ENCODE measurements around the gene TMIGD2. TPM values are rescaled to one million over a fixed set of nuclear protein-coding genes. Genes with fewer than 3 reads are reported as not detected.

The TMIGD2 gene
- total and polyA plus RNA-seq, 4 donors, result 0.16 to 0.94 (median 0.48) TPM

DNA sequence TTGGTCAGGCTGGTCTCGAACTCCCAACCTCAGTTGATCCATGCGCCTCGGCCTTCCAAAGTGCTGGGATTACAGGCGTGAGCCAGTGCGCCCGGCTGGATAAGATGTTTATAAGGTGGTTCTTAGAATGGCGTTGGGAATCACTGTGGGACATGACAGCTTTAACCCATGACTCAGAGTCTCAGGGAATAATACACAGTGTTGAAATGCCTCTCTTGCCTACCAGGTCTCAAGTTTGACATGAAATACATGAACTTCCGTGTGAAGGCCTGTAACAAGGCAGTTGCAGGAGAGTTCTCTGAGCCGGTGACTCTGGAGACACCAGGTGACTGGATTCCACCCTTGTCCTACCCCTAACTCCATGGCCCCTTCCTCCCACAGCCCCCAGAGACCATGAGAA lies 14.8 kb upstream of the TMIGD2 start:
- Histone ChIP-seq H3K36me3 (ENCODE audit: control insufficient read depth in 4 of 4, insufficient read depth in 3 of 4, low read depth in 1 of 4, low read length in 3 of 4) (no peaks in the 10 kb centered on the region), H3K4me3 (ENCODE audit: low read depth in 1 of 3, low read length in 3 of 3) (no peak overlapping the region), H3K4me1 (ENCODE audit: control insufficient read depth in 4 of 4, insufficient read depth in 4 of 4, low read length in 3 of 4) (peaks cover 0 to 5% (median 5%) of the 10 kb centered on the region in 4 donors), H3K27me3 (ENCODE audit: control insufficient read depth in 4 of 4, insufficient read depth in 4 of 4, low read length in 3 of 4) (no peaks in the 10 kb centered on the region), H3K9me3 (ENCODE audit: control insufficient read depth in 4 of 4, low read length in 3 of 4) (peaks cover 0 to 3% (median 0%) of the 10 kb centered on the region in 4 donors), H3K27ac (ENCODE audit: low read depth in 1 of 2, low read length in 2 of 2) (no peak overlapping the region), H3K9ac (ENCODE audit: low read depth in 1 of 2, low read length in 2 of 2) (no peak overlapping the region)
- WGBS, result 92% methylated on average over 9 of the region's 9 CpGs
- no peak for DNase-seq (ENCODE audit: low spot score)
- TF ChIP-seq RXRA (IDR thresholded peaks at IDR 0.05), result no peak
- TF ChIP-seq, protein P1, sequence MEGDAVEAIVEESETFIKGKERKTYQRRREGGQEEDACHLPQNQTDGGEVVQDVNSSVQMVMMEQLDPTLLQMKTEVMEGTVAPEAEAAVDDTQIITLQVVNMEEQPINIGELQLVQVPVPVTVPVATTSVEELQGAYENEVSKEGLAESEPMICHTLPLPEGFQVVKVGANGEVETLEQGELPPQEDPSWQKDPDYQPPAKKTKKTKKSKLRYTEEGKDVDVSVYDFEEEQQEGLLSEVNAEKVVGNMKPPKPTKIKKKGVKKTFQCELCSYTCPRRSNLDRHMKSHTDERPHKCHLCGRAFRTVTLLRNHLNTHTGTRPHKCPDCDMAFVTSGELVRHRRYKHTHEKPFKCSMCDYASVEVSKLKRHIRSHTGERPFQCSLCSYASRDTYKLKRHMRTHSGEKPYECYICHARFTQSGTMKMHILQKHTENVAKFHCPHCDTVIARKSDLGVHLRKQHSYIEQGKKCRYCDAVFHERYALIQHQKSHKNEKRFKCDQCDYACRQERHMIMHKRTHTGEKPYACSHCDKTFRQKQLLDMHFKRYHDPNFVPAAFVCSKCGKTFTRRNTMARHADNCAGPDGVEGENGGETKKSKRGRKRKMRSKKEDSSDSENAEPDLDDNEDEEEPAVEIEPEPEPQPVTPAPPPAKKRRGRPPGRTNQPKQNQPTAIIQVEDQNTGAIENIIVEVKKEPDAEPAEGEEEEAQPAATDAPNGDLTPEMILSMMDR (IDR thresholded peaks at IDR 0.05; ENCODE audit: low read depth, low read length, missing input control), result no peak

DNA sequence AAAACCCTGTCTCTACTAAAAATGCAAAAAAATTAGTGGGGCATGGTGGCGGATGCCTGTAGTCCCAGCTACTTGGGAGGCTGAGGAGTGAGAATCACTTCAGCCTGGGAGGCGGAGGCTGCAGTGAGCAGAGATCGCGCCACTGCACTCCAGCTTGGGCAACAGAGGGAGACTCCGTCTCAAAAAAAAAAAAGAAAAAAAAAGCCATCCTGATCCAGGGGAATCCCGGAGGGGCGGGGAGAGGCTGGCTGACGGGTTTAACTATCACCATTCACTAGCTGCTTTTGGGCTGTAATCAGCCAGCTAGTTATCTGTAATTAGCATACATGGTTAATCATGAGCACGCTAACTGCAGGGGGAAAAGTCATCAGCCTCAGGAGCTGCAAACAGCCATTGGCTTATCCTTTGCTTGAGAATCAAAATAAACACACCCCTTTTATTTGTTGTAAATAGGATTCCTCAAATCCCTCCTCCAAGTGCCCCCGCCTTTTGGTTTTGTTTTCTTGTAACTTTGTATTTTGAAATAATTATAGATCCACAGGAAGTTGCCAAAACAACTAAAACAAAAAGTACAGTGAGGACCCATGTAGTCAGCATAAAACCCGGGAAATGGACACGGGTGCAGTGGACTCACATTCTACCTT lies 11.8 kb upstream of the TMIGD2 start:
- peaks cover 0 to 5% (median 5%) of the 10 kb centered on the region in 4 donors for H3K4me1 ChIP-seq (ENCODE audit: control insufficient read depth in 4 of 4, insufficient read depth in 4 of 4, low read length in 3 of 4)
- H3K36me3 ChIP-seq (ENCODE audit: control insufficient read depth in 4 of 4, insufficient read depth in 3 of 4, low read depth in 1 of 4, low read length in 3 of 4), result no peaks in the 10 kb centered on the region
- peak overlapping the region in 1 of 2 donors; percentile 47 for H3K9ac ChIP-seq (ENCODE audit: low read depth in 1 of 2, low read length in 2 of 2)
- H3K4me3 ChIP-seq (ENCODE audit: low read depth in 1 of 3, low read length in 3 of 3), result peak overlapping the region in 2 of 3 donors; percentile 30 to 43
- 16% methylated on average over 12 of the region's 12 CpGs for WGBS
- H3K27ac ChIP-seq (ENCODE audit: low read depth in 1 of 2, low read length in 2 of 2), result peak overlapping the region in 1 of 2 donors; percentile 31
- no peaks in the 10 kb centered on the region for H3K9me3 ChIP-seq (ENCODE audit: control insufficient read depth in 4 of 4, low read length in 3 of 4)
- TF ChIP-seq RAD21 (IDR thresholded peaks at IDR 0.05), result peak; percentile 6 to 18
- TF ChIP-seq, protein P2, sequence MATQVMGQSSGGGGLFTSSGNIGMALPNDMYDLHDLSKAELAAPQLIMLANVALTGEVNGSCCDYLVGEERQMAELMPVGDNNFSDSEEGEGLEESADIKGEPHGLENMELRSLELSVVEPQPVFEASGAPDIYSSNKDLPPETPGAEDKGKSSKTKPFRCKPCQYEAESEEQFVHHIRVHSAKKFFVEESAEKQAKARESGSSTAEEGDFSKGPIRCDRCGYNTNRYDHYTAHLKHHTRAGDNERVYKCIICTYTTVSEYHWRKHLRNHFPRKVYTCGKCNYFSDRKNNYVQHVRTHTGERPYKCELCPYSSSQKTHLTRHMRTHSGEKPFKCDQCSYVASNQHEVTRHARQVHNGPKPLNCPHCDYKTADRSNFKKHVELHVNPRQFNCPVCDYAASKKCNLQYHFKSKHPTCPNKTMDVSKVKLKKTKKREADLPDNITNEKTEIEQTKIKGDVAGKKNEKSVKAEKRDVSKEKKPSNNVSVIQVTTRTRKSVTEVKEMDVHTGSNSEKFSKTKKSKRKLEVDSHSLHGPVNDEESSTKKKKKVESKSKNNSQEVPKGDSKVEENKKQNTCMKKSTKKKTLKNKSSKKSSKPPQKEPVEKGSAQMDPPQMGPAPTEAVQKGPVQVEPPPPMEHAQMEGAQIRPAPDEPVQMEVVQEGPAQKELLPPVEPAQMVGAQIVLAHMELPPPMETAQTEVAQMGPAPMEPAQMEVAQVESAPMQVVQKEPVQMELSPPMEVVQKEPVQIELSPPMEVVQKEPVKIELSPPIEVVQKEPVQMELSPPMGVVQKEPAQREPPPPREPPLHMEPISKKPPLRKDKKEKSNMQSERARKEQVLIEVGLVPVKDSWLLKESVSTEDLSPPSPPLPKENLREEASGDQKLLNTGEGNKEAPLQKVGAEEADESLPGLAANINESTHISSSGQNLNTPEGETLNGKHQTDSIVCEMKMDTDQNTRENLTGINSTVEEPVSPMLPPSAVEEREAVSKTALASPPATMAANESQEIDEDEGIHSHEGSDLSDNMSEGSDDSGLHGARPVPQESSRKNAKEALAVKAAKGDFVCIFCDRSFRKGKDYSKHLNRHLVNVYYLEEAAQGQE (IDR thresholded peaks at IDR 0.05), result no peak
- H3K27me3 ChIP-seq (ENCODE audit: control insufficient read depth in 4 of 4, insufficient read depth in 4 of 4, low read length in 3 of 4), result no peaks in the 10 kb centered on the region
- DNase-seq (ENCODE audit: low spot score), result no peak

DNA sequence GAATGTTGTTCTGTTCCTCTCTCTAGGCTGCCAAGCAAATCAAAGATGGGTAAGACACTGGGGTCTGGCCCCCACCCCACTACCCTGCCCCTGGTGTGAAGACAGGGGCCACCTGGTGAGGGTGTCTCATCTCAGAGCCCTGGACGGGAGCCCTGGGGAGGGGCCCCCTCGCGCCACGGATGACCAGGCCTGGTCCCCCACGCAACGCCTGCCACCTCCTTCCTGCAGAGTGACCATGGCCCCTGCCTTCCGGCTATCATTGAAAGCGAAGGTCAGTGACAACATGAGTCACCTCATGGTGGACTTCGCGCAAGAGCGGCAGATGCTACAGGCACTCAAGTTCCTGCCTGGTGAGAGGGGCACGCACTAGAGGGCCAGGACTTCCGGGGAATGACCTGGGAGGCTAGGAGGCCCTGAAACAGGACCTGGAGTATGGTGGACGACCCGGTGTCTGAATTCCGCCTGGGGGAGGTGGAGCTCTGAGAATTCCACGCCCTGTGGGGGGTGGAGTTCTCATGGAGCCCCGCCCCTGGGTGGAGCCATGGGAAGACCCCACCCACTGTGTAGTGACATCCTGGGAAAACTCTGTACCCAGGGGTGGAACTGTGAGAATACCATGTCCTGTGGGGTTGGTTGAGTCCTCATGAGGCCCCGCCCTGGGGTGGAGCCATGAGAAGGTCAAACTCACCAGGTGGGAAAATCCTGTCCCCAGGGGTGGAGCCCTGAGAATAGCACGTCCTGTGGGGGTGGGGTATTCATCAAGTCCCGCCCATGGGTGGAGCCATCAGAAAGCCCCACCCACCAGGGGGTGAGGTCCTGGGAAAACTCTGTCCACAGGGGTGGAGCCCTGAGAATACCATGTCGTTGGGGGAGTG lies 8.3 kb upstream of the TMIGD2 start:
- Histone ChIP-seq H3K4me1 (ENCODE audit: control insufficient read depth in 4 of 4, insufficient read depth in 4 of 4, low read length in 3 of 4) (peaks cover 0 to 5% (median 5%) of the 10 kb centered on the region in 4 donors), H3K4me3 (ENCODE audit: low read depth in 1 of 3, low read length in 3 of 3) (no peak overlapping the region), H3K9me3 (ENCODE audit: control insufficient read depth in 4 of 4, low read length in 3 of 4) (no peaks in the 10 kb centered on the region), H3K9ac (ENCODE audit: low read depth in 1 of 2, low read length in 2 of 2) (no peak overlapping the region), H3K27me3 (ENCODE audit: control insufficient read depth in 4 of 4, insufficient read depth in 4 of 4, low read length in 3 of 4) (no peaks in the 10 kb centered on the region), H3K27ac (ENCODE audit: low read depth in 1 of 2, low read length in 2 of 2) (no peak overlapping the region), H3K36me3 (ENCODE audit: control insufficient read depth in 4 of 4, insufficient read depth in 3 of 4, low read depth in 1 of 4, low read length in 3 of 4) (no peaks in the 10 kb centered on the region)
- TF ChIP-seq RAD21 (IDR thresholded peaks at IDR 0.05) (no peak), GABPA (IDR thresholded peaks at IDR 0.05 in 1 of 2, conservative IDR thresholded peaks at IDR 0.05 in 1 of 2) (no peak), TAF1 (conservative IDR thresholded peaks at IDR 0.05) (no peak), EGR1 (IDR thresholded peaks at IDR 0.05; ENCODE audit: low read depth in 2 of 2) (no peak), HNF4A (conservative IDR thresholded peaks at IDR 0.05) (no peak), YY1 (IDR thresholded peaks at IDR 0.05) (no peak), FOXA2 (IDR thresholded peaks at IDR 0.05) (no peak)
- TF ChIP-seq, protein P3, sequence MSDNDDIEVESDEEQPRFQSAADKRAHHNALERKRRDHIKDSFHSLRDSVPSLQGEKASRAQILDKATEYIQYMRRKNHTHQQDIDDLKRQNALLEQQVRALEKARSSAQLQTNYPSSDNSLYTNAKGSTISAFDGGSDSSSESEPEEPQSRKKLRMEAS (IDR thresholded peaks at IDR 0.05), result no peak
- TF ChIP-seq, protein P4, sequence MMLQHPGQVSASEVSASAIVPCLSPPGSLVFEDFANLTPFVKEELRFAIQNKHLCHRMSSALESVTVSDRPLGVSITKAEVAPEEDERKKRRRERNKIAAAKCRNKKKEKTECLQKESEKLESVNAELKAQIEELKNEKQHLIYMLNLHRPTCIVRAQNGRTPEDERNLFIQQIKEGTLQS (IDR thresholded peaks at IDR 0.05), result no peak
- TF ChIP-seq, protein P1 (IDR thresholded peaks at IDR 0.05; ENCODE audit: low read depth, low read length, missing input control), result no peak
- WGBS, result 90% methylated on average over 22 of the region's 22 CpGs
- no peak for DNase-seq (ENCODE audit: low spot score)
